Panc1 (cell line): Measurements from ENCODE around the gene CDH6. TPM values are rescaled to one million over a fixed set of nuclear protein-coding genes. Genes with fewer than 3 reads are reported as not detected.

Experiments
- ATAC-seq: fragments of 200-7000 bp; cut with Tn5 transposase; 2 replicates; pipeline ENCODE4 v1.9.1; 2020; ENCODE audit warnings: mild to moderate bottlenecking, moderate library complexity
- BruUV-seq: library from RNA; stranded (reverse); fragments of 400-500 nt; replicated peaks from 2 replicates; lab custom pipeline; 2021; lab: Mats Ljungman, UMichigan
- CTCF ChIA-PET: fragments of 300-600 bp; sonication (Branson Sonifier 250); formaldehyde crosslinking; loops from one replicate; lab custom pipeline; 2022; ENCODE audit warnings: antibody characterized with exemption; lab: Charles Lee
- POLR2A ChIA-PET: fragments of 300-600 bp; sonication (Branson Sonifier 250); formaldehyde crosslinking; loops from one replicate; lab custom pipeline; 2022; ENCODE audit warnings: antibody characterized with exemption; lab: Charles Lee
- DNase-seq: peaks from one replicate; pipeline ENCODE4 v3.0.0-alpha.2; 2010; ENCODE audit warnings: low read depth, low spot score
- H3K27ac ChIP-seq: 2 replicates; pipeline ENCODE4 v1.5.1; 2011; ENCODE audit warnings: mild to moderate bottlenecking, low read length, inconsistent platforms
- H3K27me3 ChIP-seq: fragments of 200-500 bp; sonication (Bioruptor generic); 2 replicates; pipeline ENCODE4 v1.6.0; 2014; ENCODE audit warnings: low read length, inconsistent platforms; ENCODE audit not compliant: control insufficient read depth, insufficient read depth
- H3K36me3 ChIP-seq: fragments of 200-500 bp; sonication (Bioruptor generic); 2 replicates; pipeline ENCODE4 v1.5.1; 2014; ENCODE audit warnings: inconsistent platforms, mild to moderate bottlenecking, low read length, moderate library complexity; ENCODE audit not compliant: control insufficient read depth, insufficient read depth
- H3K4me1 ChIP-seq: 2 replicates; pipeline ENCODE4 v1.5.1; 2011; ENCODE audit warnings: inconsistent platforms, mild to moderate bottlenecking, low read length, moderate library complexity; ENCODE audit not compliant: control insufficient read depth, insufficient read depth
- H3K4me3 ChIP-seq, 2 experiments: 2 replicates each; pipeline ENCODE4 v1.5.1; 2011 to 2012; ENCODE audit warnings: low read depth in 2 of 2, low read length in 2 of 2, mild to moderate bottlenecking in 2 of 2, inconsistent platforms in 1 of 2, moderate library complexity in 1 of 2
- H3K9me3 ChIP-seq: fragments of 200-500 bp; sonication (Bioruptor generic); 2 replicates; pipeline ENCODE4 v1.5.1; 2014; ENCODE audit warnings: low read depth, mild to moderate bottlenecking, inconsistent platforms, low read length, moderate library complexity; ENCODE audit not compliant: control insufficient read depth, insufficient read depth
- POLR2AphosphoS5 ChIP-seq: IDR thresholded peaks from 2 replicates; pipeline ENCODE4 v1.6.1; 2012; ENCODE audit warnings: mild to moderate bottlenecking, low read depth, low read length, moderate library complexity
- SIN3A ChIP-seq: IDR thresholded peaks from 2 replicates; pipeline ENCODE4 v1.6.1; 2012; ENCODE audit warnings: low read depth, mild to moderate bottlenecking, low read length, moderate library complexity, borderline replicate concordance; ENCODE audit not compliant: insufficient read depth
- TCF7L2 ChIP-seq: IDR thresholded peaks from 2 replicates; pipeline ENCODE4 v1.6.1; 2011; ENCODE audit warnings: mild to moderate bottlenecking, low read depth, low read length, inconsistent platforms
- in situ Hi-C: cut with HindIII; loops from 2 replicates; pipeline ENCODE4 v1.10.0; 2016; ENCODE audit warnings: low sequenced_read_pairs, low pct_unique_long_range_greater_than_20kb
- intact Hi-C: fragments of 100-400 bp; cut with micrococcal nuclease; formaldehyde crosslinking; loops from one replicate; pipeline ENCODE4 v1.10.0; 2022; ENCODE audit not compliant: unreplicated experiment
- total RNA-seq: library from RNA; stranded (reverse); gene quantifications from one replicate; pipeline ENCODE4 v1.2.1, GENCODE V29; 2021; ENCODE audit not compliant: unreplicated experiment
- TF ChIP-seq, protein P1 (sequence below), 2 experiments: IDR thresholded peaks; 2 replicates each; pipeline ENCODE4 v1.6.1; 2011 to 2012; ENCODE audit warnings: low read depth in 2 of 2, control low read depth in 1 of 2, low read length in 1 of 2, mild to moderate bottlenecking in 1 of 2, moderate library complexity in 1 of 2; ENCODE audit not compliant: insufficient read depth in 1 of 2
- TF ChIP-seq, protein P2 (sequence below): fragments of 450-650 bp; IDR thresholded peaks from 2 replicates; pipeline ENCODE4 v1.5.1; 2017; ENCODE audit warnings: mild to moderate bottlenecking

The CDH6 gene
- total RNA-seq, 1 experiment from 2014 or later, result 0.36 TPM

DNA sequence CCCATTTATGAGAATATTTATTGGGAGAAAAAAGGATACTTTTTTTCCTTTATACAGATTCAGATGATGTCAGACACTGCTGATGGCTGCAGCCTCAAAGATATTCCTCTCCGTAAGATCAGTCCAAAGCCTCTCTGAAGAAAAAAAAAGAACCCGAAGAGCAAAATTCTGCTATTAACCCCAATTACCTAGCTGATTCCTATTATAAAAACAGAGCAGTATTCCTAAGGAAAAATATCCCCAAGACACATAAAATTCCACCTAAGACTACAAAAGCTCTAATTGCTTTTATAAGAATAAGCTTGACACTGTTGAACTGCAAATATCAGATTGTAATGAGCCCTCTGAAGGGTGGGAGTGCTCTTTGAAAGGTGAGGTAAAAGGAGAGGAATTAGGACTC, 138.7 kb downstream of the CDH6 start:
- POLR2A ChIA-PET, result no interaction called here
- no peak for ATAC-seq
- DNase-seq, result no peak
- no peak for TF ChIP-seq SIN3A
- TF ChIP-seq, protein P1, sequence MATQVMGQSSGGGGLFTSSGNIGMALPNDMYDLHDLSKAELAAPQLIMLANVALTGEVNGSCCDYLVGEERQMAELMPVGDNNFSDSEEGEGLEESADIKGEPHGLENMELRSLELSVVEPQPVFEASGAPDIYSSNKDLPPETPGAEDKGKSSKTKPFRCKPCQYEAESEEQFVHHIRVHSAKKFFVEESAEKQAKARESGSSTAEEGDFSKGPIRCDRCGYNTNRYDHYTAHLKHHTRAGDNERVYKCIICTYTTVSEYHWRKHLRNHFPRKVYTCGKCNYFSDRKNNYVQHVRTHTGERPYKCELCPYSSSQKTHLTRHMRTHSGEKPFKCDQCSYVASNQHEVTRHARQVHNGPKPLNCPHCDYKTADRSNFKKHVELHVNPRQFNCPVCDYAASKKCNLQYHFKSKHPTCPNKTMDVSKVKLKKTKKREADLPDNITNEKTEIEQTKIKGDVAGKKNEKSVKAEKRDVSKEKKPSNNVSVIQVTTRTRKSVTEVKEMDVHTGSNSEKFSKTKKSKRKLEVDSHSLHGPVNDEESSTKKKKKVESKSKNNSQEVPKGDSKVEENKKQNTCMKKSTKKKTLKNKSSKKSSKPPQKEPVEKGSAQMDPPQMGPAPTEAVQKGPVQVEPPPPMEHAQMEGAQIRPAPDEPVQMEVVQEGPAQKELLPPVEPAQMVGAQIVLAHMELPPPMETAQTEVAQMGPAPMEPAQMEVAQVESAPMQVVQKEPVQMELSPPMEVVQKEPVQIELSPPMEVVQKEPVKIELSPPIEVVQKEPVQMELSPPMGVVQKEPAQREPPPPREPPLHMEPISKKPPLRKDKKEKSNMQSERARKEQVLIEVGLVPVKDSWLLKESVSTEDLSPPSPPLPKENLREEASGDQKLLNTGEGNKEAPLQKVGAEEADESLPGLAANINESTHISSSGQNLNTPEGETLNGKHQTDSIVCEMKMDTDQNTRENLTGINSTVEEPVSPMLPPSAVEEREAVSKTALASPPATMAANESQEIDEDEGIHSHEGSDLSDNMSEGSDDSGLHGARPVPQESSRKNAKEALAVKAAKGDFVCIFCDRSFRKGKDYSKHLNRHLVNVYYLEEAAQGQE (IDR thresholded peaks at IDR 0.05; ENCODE audit: insufficient read depth in 1 of 2, low read depth in 2 of 2, low read length in 1 of 2), result no peak
- no peak for TF ChIP-seq POLR2AphosphoS5
- TF ChIP-seq, protein P2, sequence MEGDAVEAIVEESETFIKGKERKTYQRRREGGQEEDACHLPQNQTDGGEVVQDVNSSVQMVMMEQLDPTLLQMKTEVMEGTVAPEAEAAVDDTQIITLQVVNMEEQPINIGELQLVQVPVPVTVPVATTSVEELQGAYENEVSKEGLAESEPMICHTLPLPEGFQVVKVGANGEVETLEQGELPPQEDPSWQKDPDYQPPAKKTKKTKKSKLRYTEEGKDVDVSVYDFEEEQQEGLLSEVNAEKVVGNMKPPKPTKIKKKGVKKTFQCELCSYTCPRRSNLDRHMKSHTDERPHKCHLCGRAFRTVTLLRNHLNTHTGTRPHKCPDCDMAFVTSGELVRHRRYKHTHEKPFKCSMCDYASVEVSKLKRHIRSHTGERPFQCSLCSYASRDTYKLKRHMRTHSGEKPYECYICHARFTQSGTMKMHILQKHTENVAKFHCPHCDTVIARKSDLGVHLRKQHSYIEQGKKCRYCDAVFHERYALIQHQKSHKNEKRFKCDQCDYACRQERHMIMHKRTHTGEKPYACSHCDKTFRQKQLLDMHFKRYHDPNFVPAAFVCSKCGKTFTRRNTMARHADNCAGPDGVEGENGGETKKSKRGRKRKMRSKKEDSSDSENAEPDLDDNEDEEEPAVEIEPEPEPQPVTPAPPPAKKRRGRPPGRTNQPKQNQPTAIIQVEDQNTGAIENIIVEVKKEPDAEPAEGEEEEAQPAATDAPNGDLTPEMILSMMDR, result no peak
- no peak for TF ChIP-seq TCF7L2
- in situ Hi-C loops (no loop called here), intact Hi-C loops (no loop called here)
- no peaks in the 10 kb centered on the region for H3K27me3 ChIP-seq
- H3K36me3 ChIP-seq, result no peaks in the 10 kb centered on the region
- H3K27ac ChIP-seq, result no peak overlapping the region
- H3K4me3 ChIP-seq, result no peak overlapping the region
- no TSS peak for BruUV-seq
- no peaks in the 10 kb centered on the region for H3K4me1 ChIP-seq
- CTCF ChIA-PET, result no interaction called here
- no peaks in the 10 kb centered on the region for H3K9me3 ChIP-seq

DNA sequence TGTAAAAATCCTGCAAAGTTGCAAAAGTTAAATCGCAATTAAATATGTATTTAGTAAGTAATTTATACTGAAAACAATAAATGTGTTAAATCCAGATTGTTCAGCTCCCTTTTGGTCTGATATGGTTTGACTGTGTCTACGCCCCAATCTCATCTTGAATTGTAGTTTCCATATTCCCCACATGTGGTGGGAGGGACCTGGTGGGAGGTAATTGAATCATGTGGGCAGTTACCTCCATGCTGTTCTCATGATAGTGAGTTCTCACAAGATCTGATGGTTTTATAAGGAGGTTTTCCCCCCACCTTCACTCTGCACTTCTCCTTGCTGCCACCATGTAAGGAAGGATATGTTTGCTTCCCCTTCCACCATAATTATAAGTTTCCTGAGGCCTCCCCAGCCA, 140.0 kb downstream of the CDH6 start:
- no TSS peak for BruUV-seq
- ChIA-PET POLR2A (no interaction called here), CTCF (no interaction called here)
- no peak for DNase-seq
- no peaks in the 10 kb centered on the region for H3K9me3 ChIP-seq
- no peaks in the 10 kb centered on the region for H3K36me3 ChIP-seq
- no peak overlapping the region for H3K4me3 ChIP-seq
- no peak for ATAC-seq
- no peaks in the 10 kb centered on the region for H3K27me3 ChIP-seq
- in situ Hi-C loops (no loop called here), intact Hi-C loops (no loop called here)
- TF ChIP-seq, protein P2, result no peak
- no peak for TF ChIP-seq TCF7L2
- no peak for TF ChIP-seq SIN3A
- TF ChIP-seq, protein P1 (IDR thresholded peaks at IDR 0.05; ENCODE audit: insufficient read depth in 1 of 2, low read depth in 2 of 2, low read length in 1 of 2), result no peak
- TF ChIP-seq POLR2AphosphoS5, result no peak
- no peaks in the 10 kb centered on the region for H3K4me1 ChIP-seq
- no peak overlapping the region for H3K27ac ChIP-seq
